Measurements from ENCODE around the gene PANX1. TPM values are rescaled to one million over a fixed set of nuclear protein-coding genes. Genes with fewer than 3 reads are reported as not detected.

PANX1 gene
- total RNA-seq, 2 experiments from 2014 or later, result 4.8 to 4.9 TPM

DNA sequence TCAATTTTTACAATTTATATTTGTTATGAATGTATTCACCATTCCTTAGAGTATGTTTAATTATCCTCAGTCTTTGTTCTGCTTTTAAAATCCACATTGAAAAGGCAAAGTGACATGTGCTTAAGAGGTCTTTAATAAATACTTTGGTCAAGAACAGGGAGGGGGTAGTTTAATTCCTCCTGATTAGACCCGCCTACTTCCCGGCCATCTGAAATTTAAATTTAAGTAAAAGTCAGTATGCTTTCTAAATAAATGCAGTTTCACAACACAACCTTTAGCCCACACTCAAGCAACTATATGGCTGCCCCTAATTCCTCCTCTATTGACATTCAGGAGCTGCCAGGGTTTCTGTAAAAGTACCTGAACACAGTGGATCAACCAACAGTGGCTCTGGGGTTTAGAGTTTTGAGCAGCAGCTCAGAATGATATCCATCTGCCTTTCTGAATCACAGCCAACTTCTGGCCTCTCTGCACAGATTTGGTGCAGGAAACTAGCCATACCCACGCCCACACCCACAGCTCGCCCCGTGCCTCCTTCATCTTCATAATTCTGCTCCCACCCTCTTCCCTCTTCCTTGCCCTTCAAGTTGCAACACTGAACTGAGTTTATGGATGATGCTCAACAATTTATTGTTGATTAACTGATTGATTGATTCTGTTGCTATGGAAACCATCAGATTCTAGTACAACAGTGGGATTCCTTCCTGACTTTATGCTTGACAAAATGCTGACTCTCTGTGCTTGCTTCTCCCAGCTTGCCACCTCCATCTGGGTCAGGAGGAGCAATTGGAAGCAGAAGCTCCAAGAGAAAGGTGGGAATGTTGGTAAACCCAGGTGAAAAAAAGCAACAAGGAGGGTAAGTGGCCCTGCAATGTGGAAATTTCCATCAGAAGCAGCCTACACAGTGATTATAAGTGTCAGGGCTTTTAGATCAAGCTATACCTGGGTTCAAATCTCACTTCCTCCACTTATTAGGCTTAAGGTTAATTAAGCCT, 70.8 kb downstream of the PANX1 start:
- no peak overlapping the region for H3K4me3 Mint-ChIP-seq
- no peaks in the 10 kb centered on the region for H3K36me3 ChIP-seq (ENCODE audit: insufficient read depth, low read length)
- no peaks in the 10 kb centered on the region for H3K36me3 Mint-ChIP-seq (ENCODE audit: low read depth)
- DNase-seq (no peak), ATAC-seq (ENCODE audit: poor library complexity) (no peak)
- H3K9me3 Mint-ChIP-seq, result no peaks in the 10 kb centered on the region
- no peak overlapping the region for H3K27ac Mint-ChIP-seq
- no peaks in the 10 kb centered on the region for H3K27me3 ChIP-seq (ENCODE audit: control insufficient read depth in 1 of 2, insufficient read depth in 2 of 2, low read length in 2 of 2)
- H3K4me3 ChIP-seq (ENCODE audit: low read length), result no peak overlapping the region
- no peaks in the 10 kb centered on the region for H3K9me3 ChIP-seq (ENCODE audit: control insufficient read depth in 1 of 2, insufficient read depth in 1 of 2, low read length in 2 of 2)
- H3K27me3 Mint-ChIP-seq, result peaks cover 7% of the 10 kb centered on the region
- POLR2A ChIA-PET, result no interaction called here
- CTCF ChIA-PET, result no interaction called here
- TF ChIP-seq, protein P1, sequence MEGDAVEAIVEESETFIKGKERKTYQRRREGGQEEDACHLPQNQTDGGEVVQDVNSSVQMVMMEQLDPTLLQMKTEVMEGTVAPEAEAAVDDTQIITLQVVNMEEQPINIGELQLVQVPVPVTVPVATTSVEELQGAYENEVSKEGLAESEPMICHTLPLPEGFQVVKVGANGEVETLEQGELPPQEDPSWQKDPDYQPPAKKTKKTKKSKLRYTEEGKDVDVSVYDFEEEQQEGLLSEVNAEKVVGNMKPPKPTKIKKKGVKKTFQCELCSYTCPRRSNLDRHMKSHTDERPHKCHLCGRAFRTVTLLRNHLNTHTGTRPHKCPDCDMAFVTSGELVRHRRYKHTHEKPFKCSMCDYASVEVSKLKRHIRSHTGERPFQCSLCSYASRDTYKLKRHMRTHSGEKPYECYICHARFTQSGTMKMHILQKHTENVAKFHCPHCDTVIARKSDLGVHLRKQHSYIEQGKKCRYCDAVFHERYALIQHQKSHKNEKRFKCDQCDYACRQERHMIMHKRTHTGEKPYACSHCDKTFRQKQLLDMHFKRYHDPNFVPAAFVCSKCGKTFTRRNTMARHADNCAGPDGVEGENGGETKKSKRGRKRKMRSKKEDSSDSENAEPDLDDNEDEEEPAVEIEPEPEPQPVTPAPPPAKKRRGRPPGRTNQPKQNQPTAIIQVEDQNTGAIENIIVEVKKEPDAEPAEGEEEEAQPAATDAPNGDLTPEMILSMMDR (IDR thresholded peaks at IDR 0.05), result no peak
- intact Hi-C loops (cut with DNase I, micrococcal nuclease), result no loop called here
- no peaks in the 10 kb centered on the region for H3K4me1 Mint-ChIP-seq (ENCODE audit: low read depth)
- no peak overlapping the region for H3K27ac ChIP-seq (ENCODE audit: low read depth in 1 of 2, low read length in 2 of 2)
- no peaks in the 10 kb centered on the region for H3K4me1 ChIP-seq (ENCODE audit: insufficient read depth, low read length)

DNA sequence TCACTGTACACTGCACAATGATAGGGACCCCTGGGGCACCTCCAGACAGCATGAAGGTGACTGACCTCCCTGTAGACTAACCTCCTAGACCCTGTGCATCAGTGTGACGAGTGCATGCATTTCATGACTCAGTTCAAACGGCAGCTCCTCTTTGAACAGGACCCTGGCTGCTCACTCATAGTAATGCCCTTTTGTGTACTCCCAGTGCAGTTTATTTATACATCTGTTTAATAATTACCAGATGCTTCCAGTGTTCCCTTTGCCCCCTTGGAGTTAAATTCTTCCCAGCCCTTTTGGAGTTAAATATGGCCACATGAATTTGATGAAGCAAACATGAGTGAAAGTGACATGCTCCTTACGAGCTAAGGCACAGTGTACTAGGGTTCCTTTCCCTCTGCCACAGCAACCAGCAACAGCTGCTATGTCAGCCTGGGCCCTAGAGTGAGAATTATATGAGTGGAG, 72.4 kb downstream of the PANX1 start:
- H3K27ac Mint-ChIP-seq, result no peak overlapping the region
- H3K27me3 Mint-ChIP-seq, result peaks cover 7% of the 10 kb centered on the region
- ATAC-seq (ENCODE audit: poor library complexity), result no peak
- Histone ChIP-seq H3K36me3 (ENCODE audit: insufficient read depth, low read length) (no peaks in the 10 kb centered on the region), H3K4me3 (ENCODE audit: low read length) (no peak overlapping the region), H3K4me1 (ENCODE audit: insufficient read depth, low read length) (no peaks in the 10 kb centered on the region), H3K9me3 (ENCODE audit: control insufficient read depth in 1 of 2, insufficient read depth in 1 of 2, low read length in 2 of 2) (no peaks in the 10 kb centered on the region), H3K27ac (ENCODE audit: low read depth in 1 of 2, low read length in 2 of 2) (no peak overlapping the region), H3K27me3 (ENCODE audit: control insufficient read depth in 1 of 2, insufficient read depth in 2 of 2, low read length in 2 of 2) (no peaks in the 10 kb centered on the region)
- H3K36me3 Mint-ChIP-seq (ENCODE audit: low read depth), result no peaks in the 10 kb centered on the region
- ChIA-PET POLR2A (no interaction called here), CTCF (no interaction called here)
- H3K9me3 Mint-ChIP-seq, result no peaks in the 10 kb centered on the region
- H3K4me3 Mint-ChIP-seq, result no peak overlapping the region
- intact Hi-C loops (cut with DNase I, micrococcal nuclease), result no loop called here
- no peak for DNase-seq
- H3K4me1 Mint-ChIP-seq (ENCODE audit: low read depth), result no peaks in the 10 kb centered on the region
- TF ChIP-seq, protein P1 (IDR thresholded peaks at IDR 0.05), result no peak

DNA sequence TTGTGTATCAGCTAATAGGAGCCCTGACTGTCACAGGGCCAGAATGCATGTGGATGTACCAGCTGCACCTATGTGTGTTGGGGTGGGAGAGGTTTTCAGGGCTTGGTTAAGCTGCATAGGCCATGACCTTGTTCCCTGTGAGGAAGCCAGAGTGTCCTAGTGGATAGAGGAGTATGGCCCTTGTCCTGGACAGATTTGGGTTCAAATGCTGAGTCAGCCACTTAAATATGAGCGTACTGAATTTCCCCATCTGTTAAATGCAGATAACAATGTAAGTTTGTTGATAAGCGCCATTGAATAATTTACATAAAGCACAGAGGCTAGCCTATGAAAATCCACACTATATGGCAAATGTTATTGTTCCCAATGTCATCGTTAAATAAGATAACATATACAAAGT, 74.4 kb downstream of the PANX1 start:
- H3K4me3 ChIP-seq (ENCODE audit: low read length), result no peak overlapping the region
- peaks cover 11% of the 10 kb centered on the region for H3K27me3 Mint-ChIP-seq
- intact Hi-C loops (cut with DNase I, micrococcal nuclease), result no loop called here
- no peak overlapping the region for H3K27ac Mint-ChIP-seq
- no peaks in the 10 kb centered on the region for H3K36me3 Mint-ChIP-seq (ENCODE audit: low read depth)
- H3K36me3 ChIP-seq (ENCODE audit: insufficient read depth, low read length), result no peaks in the 10 kb centered on the region
- H3K4me1 Mint-ChIP-seq (ENCODE audit: low read depth), result no peaks in the 10 kb centered on the region
- no peak overlapping the region for H3K4me3 Mint-ChIP-seq
- TF ChIP-seq, protein P1 (IDR thresholded peaks at IDR 0.05), result no peak
- no peaks in the 10 kb centered on the region for H3K9me3 ChIP-seq (ENCODE audit: control insufficient read depth in 1 of 2, insufficient read depth in 1 of 2, low read length in 2 of 2)
- no peaks in the 10 kb centered on the region for H3K4me1 ChIP-seq (ENCODE audit: insufficient read depth, low read length)
- CTCF ChIA-PET, result no interaction called here
- H3K27me3 ChIP-seq (ENCODE audit: control insufficient read depth in 1 of 2, insufficient read depth in 2 of 2, low read length in 2 of 2), result no peaks in the 10 kb centered on the region
- ATAC-seq (ENCODE audit: poor library complexity) (no peak), DNase-seq (no peak)
- POLR2A ChIA-PET, result no interaction called here
- H3K9me3 Mint-ChIP-seq, result peaks cover 4% of the 10 kb centered on the region
- H3K27ac ChIP-seq (ENCODE audit: low read depth in 1 of 2, low read length in 2 of 2), result no peak overlapping the region

Measured in CD4-positive, alpha-beta T cell (primary cell).